NCI-H774 (cell line): ENCODE measurements around the gene PLEKHA6.

Experiments used
- DNase-seq: peaks from one replicate; lab custom pipeline; 2025; lab: John Stamatoyannopoulos, UW

The PLEKHA6 gene

GRCh38 chr1:204186597-204186996 is 173.1 kb downstream of the PLEKHA6 start:
- DNase-seq: no peak

GRCh38 chr1:204181116-204181515 is 178.6 kb downstream of the PLEKHA6 start:
- DNase-seq: no peak

- DNase-seq: no peak
Measured at GRCh38 chr1:204180133-204180532, 179.6 kb downstream of the PLEKHA6 start.

DNA sequence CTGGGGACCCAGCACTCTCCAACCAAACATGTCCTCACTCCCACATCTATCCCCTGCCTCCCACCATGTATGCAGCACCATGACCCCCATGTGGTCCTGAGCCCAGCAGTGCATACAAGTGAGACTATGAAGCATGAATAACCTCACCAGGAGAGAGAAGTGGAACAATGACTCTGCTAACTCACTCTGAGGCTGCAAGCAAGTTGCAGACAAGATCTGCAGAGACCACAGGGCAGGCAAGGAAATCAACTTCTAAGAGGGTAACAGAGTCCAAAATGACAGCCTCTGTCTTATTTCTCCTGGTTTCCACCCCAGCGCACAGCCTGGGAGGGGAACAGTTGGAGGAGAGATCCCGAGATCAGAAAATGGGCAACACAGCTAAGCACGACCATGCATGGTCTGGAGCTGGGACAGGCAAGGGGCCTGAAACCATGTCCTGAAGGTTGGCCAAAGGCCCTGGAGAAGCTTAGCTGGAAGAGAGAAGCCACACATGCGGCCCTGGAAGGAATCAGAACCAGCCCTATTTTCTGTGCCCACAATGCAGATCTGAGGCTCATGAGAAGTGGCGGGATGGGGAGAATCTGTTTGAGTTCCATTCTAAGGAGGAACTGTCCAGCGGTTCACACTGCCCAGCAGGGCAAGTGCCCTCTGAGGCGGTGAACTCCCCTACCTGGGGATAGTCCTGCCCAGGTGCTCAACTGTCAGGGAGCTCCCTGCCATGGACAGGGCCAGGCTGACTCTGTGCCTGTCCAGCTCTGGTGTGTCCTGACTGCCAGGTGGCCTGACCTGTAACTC is 181.0 kb downstream of the PLEKHA6 start:
- no peak for DNase-seq

DNA sequence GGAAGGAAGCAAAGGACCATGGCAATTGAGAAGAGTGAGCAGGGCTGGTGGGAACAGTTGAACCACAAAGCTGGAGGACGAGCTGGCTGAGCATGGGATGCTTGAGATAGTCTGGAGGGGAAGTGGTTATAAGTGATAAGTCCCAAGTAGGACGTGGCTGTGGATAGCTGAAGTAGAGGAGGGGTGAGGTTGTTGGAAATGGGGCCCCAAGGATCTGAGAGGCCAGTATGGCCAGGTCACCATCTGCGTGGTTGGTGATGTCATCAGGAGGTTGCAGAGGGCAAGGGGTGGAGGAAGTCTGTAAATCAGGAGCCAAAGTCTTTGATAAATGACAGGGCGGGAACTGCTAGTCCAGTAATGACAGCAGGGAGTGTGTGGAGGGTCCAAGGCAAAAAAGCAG is 182.6 kb downstream of the PLEKHA6 start:
- no peak for DNase-seq

DNA sequence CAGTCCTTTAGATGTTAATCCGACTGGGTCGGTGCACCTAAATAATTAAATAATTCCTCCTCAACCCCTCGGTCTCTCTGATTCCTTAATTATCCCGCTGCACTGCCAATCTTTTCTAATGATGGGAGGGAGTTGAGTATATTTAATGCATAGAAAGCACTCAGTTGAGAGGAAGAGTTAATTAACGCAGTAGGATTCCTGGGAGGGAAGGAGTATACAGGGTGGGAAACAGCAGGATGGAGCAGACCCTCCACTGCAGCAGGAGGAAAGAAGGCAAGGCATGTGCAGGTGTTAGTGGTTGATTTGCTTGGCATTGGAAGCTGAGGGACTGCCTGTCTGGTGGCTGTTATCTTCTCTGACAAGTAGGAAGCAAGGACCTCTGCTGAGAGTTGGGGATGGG is 183.7 kb downstream of the PLEKHA6 start:
- DNase-seq: no peak

- DNase-seq: no peak
Measured at GRCh38 chr1:204174958-204175357, 184.8 kb downstream of the PLEKHA6 start.

DNA sequence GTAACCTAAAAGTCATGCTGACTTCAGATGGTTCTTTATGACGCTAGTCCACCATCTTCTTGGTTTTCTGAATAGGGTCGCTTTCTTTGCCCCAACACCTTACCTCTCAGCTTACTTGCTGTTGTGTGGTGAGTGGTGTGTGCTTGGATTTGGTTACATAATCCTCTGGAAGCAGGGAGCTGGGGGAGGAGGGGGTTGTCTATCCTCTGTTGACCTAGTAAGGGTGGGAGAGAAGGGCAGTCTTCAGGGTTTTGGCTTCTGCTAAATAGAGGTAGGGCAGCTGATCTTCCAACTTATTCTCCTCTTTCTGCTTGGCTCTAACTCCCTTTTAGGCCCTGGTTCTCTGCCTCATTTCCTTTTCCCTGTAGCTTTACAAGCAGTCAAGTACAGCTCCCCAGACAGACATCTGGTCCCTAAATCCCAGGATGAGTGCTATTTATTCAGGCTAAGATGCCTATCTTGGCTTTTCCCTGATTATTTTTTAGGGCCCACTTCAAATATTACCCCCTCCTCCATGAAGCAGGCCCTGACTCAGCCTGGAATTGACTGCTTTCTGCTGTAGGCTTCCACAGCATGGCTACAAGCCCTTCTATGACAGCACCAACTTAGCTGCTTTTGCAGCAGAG is 187.2 kb downstream of the PLEKHA6 start:
- DNase-seq: no peak

GRCh38 chr1:204171751-204172178 is 188.0 kb downstream of the PLEKHA6 start:
- DNase-seq: no peak

DNA sequence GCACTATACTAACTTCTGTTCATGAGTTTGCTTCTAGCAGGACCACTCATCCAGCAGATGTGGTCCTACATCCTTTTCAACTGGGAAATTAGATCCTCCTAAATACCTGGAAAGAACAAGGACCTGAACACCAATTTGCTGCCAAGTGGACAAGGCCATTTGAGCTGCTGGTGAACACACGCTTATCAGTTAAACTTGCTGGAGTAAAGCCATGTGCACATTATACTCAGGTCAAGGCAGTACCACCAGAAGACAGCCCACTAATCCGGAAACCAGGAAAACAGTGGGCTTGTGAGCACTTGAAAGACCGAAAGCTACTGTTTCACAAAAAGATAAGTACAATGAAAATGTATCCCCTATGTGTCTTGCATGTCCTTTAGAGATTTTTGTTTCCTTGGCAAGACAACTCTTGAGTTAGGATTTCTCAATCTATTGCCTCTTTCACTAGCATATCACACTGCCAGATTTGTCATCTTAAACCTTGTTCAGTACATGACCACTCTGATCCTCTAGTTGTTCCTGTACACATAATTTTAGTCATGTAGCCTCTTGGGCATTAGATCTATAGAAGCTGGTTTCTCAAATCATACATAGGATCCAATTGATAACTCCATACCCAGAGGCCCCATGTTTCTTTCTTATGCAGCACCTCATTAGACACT is 189.1 kb downstream of the PLEKHA6 start:
- DNase-seq: no peak

- no peak for DNase-seq
Measured at GRCh38 chr1:204169858-204170257, 189.9 kb downstream of the PLEKHA6 start.
